ENCODE data around the gene MAFB. TPM values are rescaled to one million over a fixed set of nuclear protein-coding genes. Genes with fewer than 3 reads are reported as not detected.

Gene MAFB
- polyA plus RNA-seq, 1 of the 3 experiments (the other 2 are of a cell fraction): 0.08 TPM

- DNase-seq: no peak
- CTCF ChIA-PET: interaction anchor here (1.4 kb wide), 1 partner anchor 1373 kb away, joined by 3 read pairs; no protein-coding TSS in a partner anchor
- Histone ChIP-seq H3K27ac (ENCODE audit: low read depth in 2 of 2, low read length in 1 of 2) (no peak overlapping the region), H3K9ac (no peak overlapping the region), H3K27me3 (ENCODE audit: insufficient read depth) (no peaks in the 10 kb centered on the region), H3K36me3 (replicated peaks in 1 of 2; ENCODE audit: control insufficient read depth in 1 of 2, insufficient read depth in 2 of 2, low read length in 1 of 2) (no peaks in the 10 kb centered on the region), H2AFZ (ENCODE audit: low read depth) (no peak overlapping the region), H4K20me1 (ENCODE audit: insufficient read depth) (no peaks in the 10 kb centered on the region), H3K9me2 (no peaks in the 10 kb centered on the region), H3K4me1 (ENCODE audit: control insufficient read depth in 1 of 2, insufficient read depth in 2 of 2, low read depth in 1 of 2, low read length in 1 of 2) (peaks cover 0 to 5% of the 10 kb centered on the region in 2 experiments; a peak in 2 of 4 replicates), H3K9me3 (no peaks in the 10 kb centered on the region), H3K4me2 (no peak overlapping the region), H3F3A (replicated peaks; ENCODE audit: insufficient read depth) (no peaks in the 10 kb centered on the region), H3K4me3 (ENCODE audit: low read depth in 2 of 2, low read length in 1 of 2) (no peak overlapping the region), H3K79me2 (ENCODE audit: insufficient read depth) (no peaks in the 10 kb centered on the region)
- POLR2A ChIA-PET: no interaction called here
- 26% methylated on average over 4 of the region's 4 CpGs for WGBS (ENCODE audit: low lambda C conversion rate)
- TF ChIP-seq FOSL2 (IDR thresholded peaks at IDR 0.05; ENCODE audit: borderline replicate concordance, low read depth) (no peak), MEF2A (IDR thresholded peaks at IDR 0.05; ENCODE audit: borderline replicate concordance, low read depth) (no peak), RFX5 (IDR thresholded peaks at IDR 0.05; ENCODE audit: low read length) (no peak), TEAD4 (IDR thresholded peaks at IDR 0.05; ENCODE audit: borderline replicate concordance, insufficient read depth) (no peak)
Measured at GRCh38 chr20:40641809-40642208, 47.2 kb downstream of the MAFB start.

GRCh38 chr20:40641202-40641601 is 47.8 kb downstream of the MAFB start:
- H2AFZ ChIP-seq (ENCODE audit: low read depth): no peak overlapping the region
- no peak for TF ChIP-seq YY1 (IDR thresholded peaks at IDR 0.05; ENCODE audit: low read depth)
- TF ChIP-seq TAF1 (IDR thresholded peaks at IDR 0.05; ENCODE audit: borderline replicate concordance, low read depth, low read length): no peak
- TF ChIP-seq FOSL2 (IDR thresholded peaks at IDR 0.05; ENCODE audit: borderline replicate concordance, low read depth): no peak
- no peak for TF ChIP-seq TEAD4 (IDR thresholded peaks at IDR 0.05; ENCODE audit: borderline replicate concordance, insufficient read depth)
- no peak for TF ChIP-seq FOXJ3 (CRISPR knock-in tag; IDR thresholded peaks at IDR 0.05)
- no peak for TF ChIP-seq SMC3 (IDR thresholded peaks at IDR 0.05; ENCODE audit: low read depth, low read length)
- no peak for TF ChIP-seq GATA2 (CRISPR knock-in tag; IDR thresholded peaks at IDR 0.05)
- TF ChIP-seq MEF2A (IDR thresholded peaks at IDR 0.05; ENCODE audit: borderline replicate concordance, low read depth): no peak
- H3K27ac ChIP-seq (ENCODE audit: low read depth in 2 of 2, low read length in 1 of 2): no peak overlapping the region
- H3K4me2 ChIP-seq: no peak overlapping the region
- no peaks in the 10 kb centered on the region for H3K9me2 ChIP-seq
- no peaks in the 10 kb centered on the region for H3K79me2 ChIP-seq (ENCODE audit: insufficient read depth)
- H3K4me1 ChIP-seq (ENCODE audit: control insufficient read depth in 1 of 2, insufficient read depth in 2 of 2, low read depth in 1 of 2, low read length in 1 of 2): peaks cover 0 to 3% of the 10 kb centered on the region in 2 experiments; a peak in 2 of 4 replicates
- no peaks in the 10 kb centered on the region for H3F3A ChIP-seq (replicated peaks; ENCODE audit: insufficient read depth)
- H3K36me3 ChIP-seq (replicated peaks in 1 of 2; ENCODE audit: control insufficient read depth in 1 of 2, insufficient read depth in 2 of 2, low read length in 1 of 2): no peaks in the 10 kb centered on the region
- WGBS (ENCODE audit: low lambda C conversion rate): 44% methylated on average over 2 of the region's 2 CpGs
- ChIA-PET POLR2A (no interaction called here), CTCF (interaction anchor here (1.2 to 1.4 kb wide), 2 partner anchors 49 to 1372 kb away, joined by 3 read pairs; no protein-coding TSS in a partner anchor)
- no peaks in the 10 kb centered on the region for H3K27me3 ChIP-seq (ENCODE audit: insufficient read depth)
- H3K9me3 ChIP-seq: no peaks in the 10 kb centered on the region
- no peak for DNase-seq
- H3K4me3 ChIP-seq (ENCODE audit: low read depth in 2 of 2, low read length in 1 of 2): no peak overlapping the region
- no peak overlapping the region for H3K9ac ChIP-seq
- no peaks in the 10 kb centered on the region for H4K20me1 ChIP-seq (ENCODE audit: insufficient read depth)

GRCh38 chr20:40640667-40641066 is 48.4 kb downstream of the MAFB start:
- Histone ChIP-seq H2AFZ (ENCODE audit: low read depth) (no peak overlapping the region), H3K9ac (no peak overlapping the region), H3K36me3 (replicated peaks in 1 of 2; ENCODE audit: control insufficient read depth in 1 of 2, insufficient read depth in 2 of 2, low read length in 1 of 2) (no peaks in the 10 kb centered on the region), H3K27me3 (ENCODE audit: insufficient read depth) (no peaks in the 10 kb centered on the region; the same call in 1 of the 2 replicates), H3K4me3 (ENCODE audit: low read depth in 2 of 2, low read length in 1 of 2) (no peak overlapping the region), H3K27ac (ENCODE audit: low read depth in 2 of 2, low read length in 1 of 2) (no peak overlapping the region), H4K20me1 (ENCODE audit: insufficient read depth) (no peaks in the 10 kb centered on the region), H3K79me2 (ENCODE audit: insufficient read depth) (no peaks in the 10 kb centered on the region), H3K9me2 (no peaks in the 10 kb centered on the region), H3K4me2 (no peak overlapping the region), H3K4me1 (ENCODE audit: control insufficient read depth in 1 of 2, insufficient read depth in 2 of 2, low read depth in 1 of 2, low read length in 1 of 2) (no peaks in the 10 kb centered on the region; a peak in 2 of 4 replicates), H3K9me3 (no peaks in the 10 kb centered on the region), H3F3A (replicated peaks; ENCODE audit: insufficient read depth) (no peaks in the 10 kb centered on the region)
- ChIA-PET CTCF (interaction anchor here (1.2 to 2.3 kb wide), 3 partner anchors 11 to 1372 kb away, joined by 3 to 6 read pairs (median 3); no protein-coding TSS in a partner anchor), POLR2A (no interaction called here)
- no peak for DNase-seq
- TF ChIP-seq IRF3 (IDR thresholded peaks at IDR 0.05; ENCODE audit: low read depth, low read length): no peak
- TF ChIP-seq CHD2 (IDR thresholded peaks at IDR 0.05; ENCODE audit: low read length, partially characterized antibody): no peak
- TF ChIP-seq RCOR1 (IDR thresholded peaks at IDR 0.05; ENCODE audit: low read length): no peak
- no peak for TF ChIP-seq YY1 (IDR thresholded peaks at IDR 0.05; ENCODE audit: low read depth)
- TF ChIP-seq GABPA (IDR thresholded peaks at IDR 0.05; ENCODE audit: low read depth): no peak
- TF ChIP-seq FOSL2 (IDR thresholded peaks at IDR 0.05; ENCODE audit: borderline replicate concordance, low read depth): no peak
- no peak for TF ChIP-seq SIN3A (IDR thresholded peaks at IDR 0.05; ENCODE audit: borderline replicate concordance, low read depth, low read length)
- no peak for TF ChIP-seq EZH2phosphoT487 (IDR thresholded peaks at IDR 0.05; ENCODE audit: borderline replicate concordance, low read depth)
- no peak for TF ChIP-seq ZBTB33 (IDR thresholded peaks at IDR 0.05; ENCODE audit: borderline replicate concordance, low read depth)
- 15% methylated on average over 2 of the region's 2 CpGs for WGBS (ENCODE audit: low lambda C conversion rate)
